ENCODE measurements around the gene PKN1. TPM values are rescaled to one million over a fixed set of nuclear protein-coding genes. Genes with fewer than 3 reads are reported as not detected.

PKN1 gene
- total RNA-seq, 2 donors from 2014 or later, result 54.3 to 255 TPM

- Histone ChIP-seq H3K36me3 (no peaks in the 10 kb centered on the region), H3K4me1 (replicated peaks) (peaks cover 4% of the 10 kb centered on the region), H3K27me3 (replicated peaks; ENCODE audit: insufficient read depth) (no peaks in the 10 kb centered on the region), H3K9me3 (no peaks in the 10 kb centered on the region), H3K27ac (no peak overlapping the region), H3K4me3 (no peak overlapping the region)
- DNase-seq (ENCODE audit: low spot score), result no peak
- TF ChIP-seq CTCF (IDR thresholded peaks at IDR 0.05), result no peak
- TF ChIP-seq POLR2AphosphoS5 (IDR thresholded peaks at IDR 0.05), result no peak
- no peak for TF ChIP-seq POLR2A (IDR thresholded peaks at IDR 0.05)
- WGBS, result 51% methylated on average over 23 of the region's 24 CpGs
- intact Hi-C loops (cut with DNase I), result loop anchor here (10.0 kb wide), 1 partner anchor 333 kb away; no protein-coding TSS in a partner anchor
Measured at GRCh38 chr19:14478113-14478545, 45.0 kb downstream of the PKN1 start.

DNA sequence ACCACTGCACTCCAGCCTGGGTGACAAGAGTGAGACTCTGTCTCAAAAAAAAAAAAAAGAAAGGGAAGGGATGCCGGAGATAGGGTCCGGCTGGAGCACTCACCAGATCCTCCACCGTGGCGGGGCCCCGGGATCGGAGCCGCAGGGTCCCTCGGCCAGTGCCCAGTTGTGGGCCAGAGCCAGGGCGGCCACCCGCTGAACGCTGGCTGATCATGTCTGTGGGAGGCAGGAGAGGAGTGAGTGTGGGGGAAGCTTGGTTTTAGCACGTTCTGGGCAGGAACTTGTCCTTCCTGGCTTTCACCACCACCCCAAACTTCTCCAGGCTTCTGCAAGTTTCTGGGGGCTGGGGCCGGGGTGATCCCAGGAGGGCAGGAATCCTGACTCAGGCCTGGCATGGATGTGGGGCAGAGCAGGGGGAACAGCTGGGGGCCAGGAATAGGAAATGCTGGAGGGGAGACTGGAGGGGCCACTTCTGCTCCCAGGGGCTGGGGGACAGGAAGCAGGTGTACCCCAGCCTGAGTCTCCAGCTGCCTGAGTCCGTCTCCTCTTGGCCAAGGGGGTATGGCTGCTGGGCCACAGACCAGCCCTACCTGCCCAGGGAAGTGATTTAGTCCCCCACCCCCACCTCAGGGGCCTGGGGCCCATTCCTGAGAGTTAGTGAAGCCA lies 46.3 kb downstream of the PKN1 start:
- no peaks in the 10 kb centered on the region for H3K4me1 ChIP-seq (replicated peaks)
- no peaks in the 10 kb centered on the region for H3K27me3 ChIP-seq (replicated peaks; ENCODE audit: insufficient read depth)
- no peak overlapping the region for H3K4me3 ChIP-seq
- DNase-seq (ENCODE audit: low spot score), result no peak
- no peaks in the 10 kb centered on the region for H3K36me3 ChIP-seq
- H3K9me3 ChIP-seq, result no peaks in the 10 kb centered on the region
- intact Hi-C loops (cut with DNase I), result loop anchor here (10.0 kb wide), 1 partner anchor 335 kb away; no protein-coding TSS in a partner anchor
- TF ChIP-seq CTCF (IDR thresholded peaks at IDR 0.05) (no peak), POLR2A (IDR thresholded peaks at IDR 0.05) (no peak), POLR2AphosphoS5 (IDR thresholded peaks at IDR 0.05) (no peak)
- 87% methylated on average over 14 of the region's 14 CpGs for WGBS
- H3K27ac ChIP-seq, result no peak overlapping the region

GRCh38 chr19:14479975-14480699 lies 47.0 kb downstream of the PKN1 start:
- H3K4me1 ChIP-seq (replicated peaks), result no peaks in the 10 kb centered on the region
- H3K27me3 ChIP-seq (replicated peaks; ENCODE audit: insufficient read depth), result no peaks in the 10 kb centered on the region
- intact Hi-C loops (cut with DNase I), result loop anchor here (10.0 kb wide), 1 partner anchor 335 kb away; no protein-coding TSS in a partner anchor
- no peak overlapping the region for H3K4me3 ChIP-seq
- no peak for DNase-seq (ENCODE audit: low spot score)
- TF ChIP-seq CTCF (IDR thresholded peaks at IDR 0.05) (peak in 3 of 4 experiments; percentile 40 to 69 (median 51)), POLR2A (IDR thresholded peaks at IDR 0.05) (no peak), POLR2AphosphoS5 (IDR thresholded peaks at IDR 0.05) (no peak)
- no peaks in the 10 kb centered on the region for H3K36me3 ChIP-seq
- 67% methylated on average over 38 of the region's 43 CpGs for WGBS
- no peak overlapping the region for H3K27ac ChIP-seq
- no peaks in the 10 kb centered on the region for H3K9me3 ChIP-seq

- 86% methylated on average over 5 of the region's 5 CpGs for WGBS
- intact Hi-C loops (cut with DNase I), result no loop called here
Measured at GRCh38 chr19:14480700-14481079, 47.6 kb downstream of the PKN1 start.

More at GRCh38 chr19:14480700-14481079, 47.6 kb downstream of the PKN1 start:
- DNase-seq (ENCODE audit: low spot score), result no peak
- Histone ChIP-seq H3K36me3 (no peaks in the 10 kb centered on the region), H3K27ac (no peak overlapping the region), H3K4me1 (replicated peaks) (no peaks in the 10 kb centered on the region), H3K27me3 (replicated peaks; ENCODE audit: insufficient read depth) (no peaks in the 10 kb centered on the region), H3K4me3 (no peak overlapping the region), H3K9me3 (no peaks in the 10 kb centered on the region)
- TF ChIP-seq POLR2A (IDR thresholded peaks at IDR 0.05) (no peak), CTCF (IDR thresholded peaks at IDR 0.05) (no peak), POLR2AphosphoS5 (IDR thresholded peaks at IDR 0.05) (no peak)
